22Rv1 (cell line): ENCODE data around the gene PPAN.
A peak's percentile ranks its signal among the peaks of the same experiment; 100 is the strongest.

Experiments
- H3K27ac ChIP-seq: fragments of 450-650 bp; 2 replicates; pipeline ENCODE4 v1.5.1; 2017
- ZFX ChIP-seq: fragments of 450-650 bp; IDR thresholded peaks from 2 replicates; pipeline ENCODE4 v1.6.1; 2017; ENCODE audit warnings: antibody characterized with exemption, borderline replicate concordance
- TF ChIP-seq, protein P1 (sequence below): fragments of 450-650 bp; IDR thresholded peaks from 2 replicates; pipeline ENCODE4 v1.5.1; 2017; ENCODE audit warnings: mild to moderate bottlenecking

PPAN gene

DNA sequence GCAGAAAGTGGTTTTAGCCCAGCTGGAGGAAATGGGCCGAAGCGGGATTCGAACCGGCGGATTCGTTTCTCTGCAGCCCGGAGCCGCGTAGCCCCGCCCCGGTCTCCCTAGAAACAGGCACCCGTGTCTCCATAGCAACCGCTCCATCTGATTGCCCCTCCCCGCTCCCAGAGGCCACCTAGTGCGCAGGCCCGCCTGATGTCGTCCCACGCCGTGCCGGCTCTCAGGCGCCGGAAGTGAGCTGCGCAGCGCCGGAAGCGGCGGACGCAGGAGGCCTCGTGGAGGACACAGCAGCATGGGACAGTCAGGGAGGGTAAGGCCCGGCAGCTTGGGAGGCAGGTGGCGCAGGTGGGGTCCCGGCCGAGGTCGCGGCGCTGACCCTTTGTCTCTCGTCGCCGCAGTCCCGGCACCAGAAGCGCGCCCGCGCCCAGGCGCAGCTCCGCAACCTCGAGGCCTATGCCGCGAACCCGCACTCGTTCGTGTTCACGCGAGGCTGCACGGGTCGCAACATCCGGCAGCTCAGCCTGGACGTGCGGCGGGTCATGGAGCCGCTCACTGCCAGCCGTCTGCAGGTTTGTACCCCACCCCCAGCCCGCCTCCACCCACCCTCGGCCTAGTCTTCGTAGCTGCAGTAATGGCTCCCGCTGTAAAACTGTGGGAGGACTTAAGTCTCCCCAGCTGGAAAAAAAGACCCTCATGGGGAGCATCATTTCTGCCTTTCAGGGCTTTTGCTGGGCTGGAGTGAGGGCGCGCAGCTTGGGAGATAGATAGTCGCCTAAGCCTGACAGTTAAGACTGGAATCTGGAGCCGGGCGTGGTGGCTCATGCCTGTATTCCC is at the start of gene PPAN:
Gene PPAN, plus strand, starts transcription at position 263 of the 837 bp plus-strand sequence. Its CDS starts 33 bp downstream, at position 296.
- H3K27ac ChIP-seq = peak within 1 kb of the TSS; percentile 69
- TF ChIP-seq, protein P1, sequence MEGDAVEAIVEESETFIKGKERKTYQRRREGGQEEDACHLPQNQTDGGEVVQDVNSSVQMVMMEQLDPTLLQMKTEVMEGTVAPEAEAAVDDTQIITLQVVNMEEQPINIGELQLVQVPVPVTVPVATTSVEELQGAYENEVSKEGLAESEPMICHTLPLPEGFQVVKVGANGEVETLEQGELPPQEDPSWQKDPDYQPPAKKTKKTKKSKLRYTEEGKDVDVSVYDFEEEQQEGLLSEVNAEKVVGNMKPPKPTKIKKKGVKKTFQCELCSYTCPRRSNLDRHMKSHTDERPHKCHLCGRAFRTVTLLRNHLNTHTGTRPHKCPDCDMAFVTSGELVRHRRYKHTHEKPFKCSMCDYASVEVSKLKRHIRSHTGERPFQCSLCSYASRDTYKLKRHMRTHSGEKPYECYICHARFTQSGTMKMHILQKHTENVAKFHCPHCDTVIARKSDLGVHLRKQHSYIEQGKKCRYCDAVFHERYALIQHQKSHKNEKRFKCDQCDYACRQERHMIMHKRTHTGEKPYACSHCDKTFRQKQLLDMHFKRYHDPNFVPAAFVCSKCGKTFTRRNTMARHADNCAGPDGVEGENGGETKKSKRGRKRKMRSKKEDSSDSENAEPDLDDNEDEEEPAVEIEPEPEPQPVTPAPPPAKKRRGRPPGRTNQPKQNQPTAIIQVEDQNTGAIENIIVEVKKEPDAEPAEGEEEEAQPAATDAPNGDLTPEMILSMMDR = no peak
- TF ChIP-seq ZFX = no peak

DNA sequence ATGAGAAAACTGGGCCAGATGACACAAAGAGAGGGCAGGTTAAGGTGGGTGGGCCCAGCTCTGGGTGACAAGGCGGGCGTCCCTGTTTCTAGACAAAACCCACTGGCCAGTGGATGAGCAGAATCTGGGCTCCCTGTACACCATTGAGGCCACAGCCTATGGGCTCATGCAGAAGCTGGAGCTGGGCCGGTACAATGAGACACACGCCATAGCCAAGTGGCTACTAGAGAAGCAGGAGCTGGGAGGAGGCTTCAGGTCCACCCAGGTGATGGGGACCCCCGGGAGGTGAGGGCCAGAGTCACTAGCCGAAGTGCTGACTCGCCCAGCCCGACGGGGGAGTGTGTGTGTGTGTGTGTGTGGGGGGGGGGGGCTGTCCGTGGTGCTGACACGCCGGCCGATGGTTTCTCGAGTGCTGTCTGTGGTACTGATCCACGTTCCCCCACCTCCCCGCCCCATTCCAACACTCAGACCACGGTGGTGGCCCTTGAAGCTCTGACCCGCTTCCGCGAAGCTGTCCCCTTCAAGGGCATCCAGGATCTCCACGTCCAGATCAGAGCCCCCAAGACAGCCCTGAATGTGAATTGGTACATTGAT is 44.3 kb upstream of the PPAN start:
- H3K27ac ChIP-seq = no peak overlapping the region
- TF ChIP-seq ZFX = no peak
- TF ChIP-seq, protein P1 = no peak

GRCh38 chr19:10068205-10068604 is 38.0 kb upstream of the PPAN start:
- no peak overlapping the region for H3K27ac ChIP-seq

DNA sequence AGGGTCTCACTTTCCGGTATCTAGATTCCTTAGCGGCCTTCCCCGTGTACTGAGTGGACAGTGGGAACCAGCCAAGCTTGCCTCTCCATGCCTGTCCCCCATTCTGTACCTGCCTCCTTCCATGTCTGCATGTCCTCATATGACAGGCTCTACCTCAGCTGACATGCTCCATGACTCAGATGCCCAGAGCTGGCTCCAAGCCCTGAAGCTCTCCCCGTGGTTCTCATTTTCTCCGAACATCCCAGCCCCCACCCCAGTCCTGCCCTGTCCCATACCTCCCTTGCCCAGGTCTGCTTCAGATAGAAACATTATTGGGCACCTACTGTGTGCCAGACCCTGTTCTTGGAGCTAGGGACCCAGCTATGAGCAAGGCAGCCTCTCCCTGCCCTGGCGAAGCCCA is 37.1 kb upstream of the PPAN start:
- TF ChIP-seq, protein P1 = no peak
- no peak for TF ChIP-seq ZFX
- no peak overlapping the region for H3K27ac ChIP-seq

More at GRCh38 chr19:10068205-10068604, 38.0 kb upstream of the PPAN start:
- TF ChIP-seq ZFX = no peak
- TF ChIP-seq, protein P1 = no peak

DNA sequence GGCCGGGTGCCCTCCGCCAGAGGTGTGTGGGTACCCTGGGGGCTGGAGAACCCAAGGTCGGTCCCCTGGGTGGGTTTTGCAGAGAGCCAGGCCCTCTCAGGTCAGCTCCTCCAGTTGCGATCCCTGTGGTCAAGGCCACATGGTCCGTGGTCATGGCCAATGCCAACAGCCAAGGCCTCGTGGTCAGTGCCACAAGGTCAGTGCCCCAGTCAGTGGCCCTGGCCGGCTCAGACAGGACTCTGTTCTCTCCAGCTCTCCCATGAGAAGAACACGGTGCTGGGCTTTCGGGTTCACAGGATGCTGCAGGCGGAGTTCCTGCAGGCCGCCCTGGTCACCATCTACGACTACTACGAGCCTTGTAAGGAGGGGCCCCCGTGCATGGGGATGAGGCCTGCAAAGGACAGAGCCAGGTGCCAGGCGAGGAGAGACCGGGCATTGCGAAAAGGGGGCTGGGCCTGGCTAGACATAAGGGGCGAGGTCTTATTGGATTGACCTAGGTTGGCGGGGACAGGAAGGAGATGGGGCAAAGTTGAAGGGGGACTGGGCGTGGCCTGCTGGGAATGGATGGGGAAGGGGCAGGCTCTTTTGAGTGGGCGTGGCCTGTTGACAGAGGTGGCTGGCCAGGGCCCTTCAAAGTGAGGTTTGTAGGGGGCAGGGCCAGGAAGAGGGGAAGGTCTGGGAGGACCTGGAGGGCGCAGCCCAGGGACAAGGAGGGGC is 35.3 kb upstream of the PPAN start:
- TF ChIP-seq ZFX = no peak
- TF ChIP-seq, protein P1 = no peak
- no peak overlapping the region for H3K27ac ChIP-seq

GRCh38 chr19:10074153-10074552 is 32.0 kb upstream of the PPAN start:
- no peak for TF ChIP-seq ZFX
- TF ChIP-seq, protein P1 = peak; percentile 39; the same call in 1 of the 2 replicates
- no peak overlapping the region for H3K27ac ChIP-seq
